Heart right ventricle (tissue), 16 donors: ENCODE results near the gene UPK2. TPM values are rescaled to one million over a fixed set of nuclear protein-coding genes. Genes with fewer than 3 reads are reported as not detected.

ENCODE experiments used
- ATAC-seq, 8 donors: fragments of 200-7000 bp; cut with Tn5 transposase; one replicate each; pipeline ENCODE4 v1.9.1; 2020; ENCODE audit warnings: mild to moderate bottlenecking in 8 of 8, moderate library complexity in 8 of 8, moderate number of reproducible peaks in 1 of 8
- DNase-seq, 2 donors: peaks; one replicate each; pipeline ENCODE4 v3.0.0-alpha.2; 2020
- H3K27ac ChIP-seq, 10 donors: fragments of 200-600 bp; sonication (generic) in 2 of 10; one replicate each; pipeline versions ENCODE4 v1.5.0 to v1.8.0; 2020 to 2022; ENCODE audit warnings: mild to moderate bottlenecking in 3 of 10
- H3K27me3 ChIP-seq, 7 donors: fragments of 200-600 bp; one replicate each; pipeline ENCODE4 v1.8.0; 2021 to 2022; ENCODE audit warnings: mild to moderate bottlenecking in 2 of 7
- H3K36me3 ChIP-seq, 9 donors: fragments of 200-600 bp; sonication (generic) in 1 of 9; one replicate each; pipeline versions ENCODE4 v1.5.0 to v1.8.0; 2020 to 2022; ENCODE audit warnings: mild to moderate bottlenecking in 2 of 9
- H3K4me1 ChIP-seq, 9 donors: fragments of 200-600 bp; sonication (generic) in 1 of 9; one replicate each; pipeline versions ENCODE4 v1.5.0 to v1.8.0; 2020 to 2022; ENCODE audit warnings: mild to moderate bottlenecking in 4 of 9
- H3K4me3 ChIP-seq, 10 donors: fragments of 200-600 bp; sonication (generic) in 2 of 10; one replicate each; pipeline versions ENCODE4 v1.5.0 to v1.8.0; 2020 to 2022; ENCODE audit warnings: mild to moderate bottlenecking in 7 of 10, moderate library complexity in 2 of 10
- H3K9me3 ChIP-seq, 11 donors: fragments of 200-600 bp in 10 of 11; sonication (generic) in 2 of 11; one replicate each; pipeline versions ENCODE4 v1.5.0 to v1.8.0; 2013 to 2022; ENCODE audit warnings: mild to moderate bottlenecking in 2 of 11, control low read depth in 1 of 11, moderate library complexity in 1 of 11
- CTCF ChIP-seq, 9 donors: fragments of 200-600 bp; sonication (generic) in 2 of 9; IDR thresholded peaks; one replicate each; pipeline versions ENCODE4 v1.5.0 to v1.8.0; 2021 to 2022; ENCODE audit warnings: antibody characterized with exemption in 9 of 9, mild to moderate bottlenecking in 5 of 9, moderate library complexity in 1 of 9
- WGBS, 2 donors: extraction: QIAGEN DNeasy Blood & Tissue Kit; methylation state at CpG; one replicate each; pipeline ENCODE4 v1.1.7; 2013; ENCODE audit warnings: inconsistent platforms in 1 of 2; 5-methylcytosine and 5-hydroxymethylcytosine counted together
- intact Hi-C, 10 donors: fragments of 100-400 bp; cut with DNase I; formaldehyde crosslinking; loops; one replicate each; pipeline versions ENCODE4 v1.11.1 to v1.14.2; 2022
- polyA plus RNA-seq, 2 donors: library from polyadenylated mRNA; stranded (reverse); fragments of 200-250 nt; gene quantifications; one replicate each; pipeline ENCODE4 v1.2.3, GENCODE V29; 2013
- total RNA-seq, 10 donors: library from RNA; stranded (reverse); fragmentation: NEBNext Ultra II Directional in 3 of 10; extraction: Animal tissue kit (Norgen Biotek cat#: 25700) in 3 of 10; gene quantifications; one replicate each; pipeline versions ENCODE4 v1.2.1 to v1.2.4, GENCODE V29; 2021 to 2023
- donor health status: Arrhythmogenic right ventricular cardiomyopathy.
- donor health status: ischemic (EF 13 %, LVEDD 7.1; RV severe dilation, severe dysfunction).
- donor health status: healthy with polysubstance abuse.
- donor health status: DM: no; HTN: yes; CAD: no.
- donor health status: DM: no; HTN: no; CAD: no.
- donor health status: ischemic (EF 25% LVEDD 6.9; RV normal size, moderate dysfunction).
- donor health status: ischemic (EF 25% LVEDD 5.7; RV mildly dilated, moderate dysfunction).
- donor health status: healthy.
- donor health status: DM: yes; HTN: yes; CAD: no.
- donor health status: Ischemic cardiomyopathy.
- donor health status: ischemic (EF 35%, LVEDD 5.7; RV mildly dilated, moderate dysfunction).
- donor health status: nonischemic (EF 11% LVEDD 7.7; RV severe dilation, severe dysfunction).
- donor health status: DM: yes; HTN: yes; CAD: no.
- donor health status: PGD.
- donor health status: ischemic (EF 29% LVEDD 5.4; RV normal size, mild dysfunction).
- donor health status: nonischemic (EF 23%, LVEDD 6.1; RV moderate dilation, normal function).

UPK2 gene
- total and polyA plus RNA-seq, 12 donors = 0.04 TPM; not detected in 11

DNA sequence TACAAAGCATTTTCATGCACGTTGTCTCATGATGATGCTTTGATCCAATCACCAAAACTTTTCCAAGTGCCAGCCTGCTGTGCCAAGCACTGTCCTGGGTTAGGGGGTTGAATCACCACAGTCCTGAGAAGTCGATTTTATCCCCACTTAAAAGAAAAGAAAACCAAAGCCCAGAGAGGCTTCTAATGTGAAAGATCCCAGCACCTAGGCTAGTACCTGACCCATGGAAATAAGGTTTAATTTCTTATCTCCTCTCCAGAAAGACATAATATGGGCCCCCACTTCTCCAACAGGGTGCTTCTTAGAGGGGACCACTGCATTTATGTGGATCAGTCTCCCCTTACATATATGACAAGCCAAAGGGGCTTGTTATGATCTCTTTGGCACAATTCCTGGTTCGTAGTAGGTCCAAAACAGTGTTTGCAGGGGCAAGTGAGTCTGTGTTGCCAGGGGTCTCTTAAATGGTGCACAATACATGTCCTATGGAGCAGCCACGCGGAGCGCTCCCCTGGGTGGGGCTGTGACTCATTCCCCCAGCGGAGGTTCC is 28.5 kb upstream of the UPK2 start:
- Histone ChIP-seq H3K27me3 (no peaks in the 10 kb centered on the region), H3K27ac (peak overlapping the region; percentile 94 to 100 (median 97)), H3K9me3 (no peaks in the 10 kb centered on the region), H3K4me1 (peaks cover 12 to 55% (median 38%) of the 10 kb centered on the region in 9 donors), H3K36me3 (no peaks in the 10 kb centered on the region), H3K4me3 (peak overlapping the region in 9 of 10 donors; percentile 55 to 90 (median 78))
- ATAC-seq (no peak), DNase-seq (no peak)
- no peak for TF ChIP-seq CTCF (IDR thresholded peaks at IDR 0.05)
- 4 to 7% methylated on average over 7 of the region's 7 CpGs for WGBS, 2 donors
- intact Hi-C loops = loop anchor here in 6 of 10 donors (1.0 to 5.0 kb wide), 6 partner anchors 18 to 237 kb away; partner anchors contain the start of gene DDX6 (in 3 of the 6)

- 0% methylated on average over 32 of the region's 32 CpGs for WGBS, 2 donors
- peak overlapping the region; percentile 94 to 100 (median 97) for H3K27ac ChIP-seq
- intact Hi-C loops = loop anchor here in 6 of 10 donors (1.0 to 5.0 kb wide), 6 partner anchors 19 to 238 kb away; partner anchors contain the start of gene DDX6 (in 3 of the 6)
- peaks cover 12 to 49% (median 37%) of the 10 kb centered on the region in 9 donors for H3K4me1 ChIP-seq
- no peaks in the 10 kb centered on the region for H3K27me3 ChIP-seq
- TF ChIP-seq CTCF (IDR thresholded peaks at IDR 0.05) = peak; percentile 83 to 97 (median 94)
- peak; percentile 73 to 86 (median 81) for ATAC-seq
- H3K4me3 ChIP-seq = peak overlapping the region; percentile 55 to 90 (median 76)
- no peaks in the 10 kb centered on the region for H3K36me3 ChIP-seq
- H3K9me3 ChIP-seq = no peaks in the 10 kb centered on the region
- DNase-seq = peak; percentile 89 to 94
Measured at GRCh38 chr11:118928101-118928869, 27.8 kb upstream of the UPK2 start.

GRCh38 chr11:118928870-118929500 is 27.1 kb upstream of the UPK2 start:
- WGBS, 2 donors = 1% methylated on average over 26 of the region's 26 CpGs

More at GRCh38 chr11:118928870-118929500, 27.1 kb upstream of the UPK2 start:
- intact Hi-C loops = loop anchor here in 7 of 10 donors (1.0 to 5.0 kb wide), 6 partner anchors 20 to 239 kb away; partner anchors contain the start of gene DDX6 (in 3 of the 7)
- H3K4me1 ChIP-seq = peaks cover 10 to 49% (median 36%) of the 10 kb centered on the region in 9 donors
- H3K9me3 ChIP-seq = no peaks in the 10 kb centered on the region
- peak overlapping the region; percentile 55 to 90 (median 76) for H3K4me3 ChIP-seq
- no peaks in the 10 kb centered on the region for H3K27me3 ChIP-seq
- H3K36me3 ChIP-seq = no peaks in the 10 kb centered on the region
- DNase-seq = peak; percentile 65 to 78
- ATAC-seq = peak; percentile 30 to 78 (median 66)
- no peak for TF ChIP-seq CTCF (IDR thresholded peaks at IDR 0.05)
- H3K27ac ChIP-seq = peak overlapping the region; percentile 94 to 100 (median 97)
